CD4-positive, alpha-beta T cell (primary cell): Measurements from ENCODE around the gene EHD2. TPM values are rescaled to one million over a fixed set of nuclear protein-coding genes. Genes with fewer than 3 reads are reported as not detected.

ENCODE experiments used
- ATAC-seq: fragments of 200-7000 bp; cut with Tn5 transposase; one replicate; pipeline ENCODE4 v1.10.0; 2022; ENCODE audit warnings: mild to moderate bottlenecking; ENCODE audit not compliant: poor library complexity
- CTCF ChIA-PET: fragments of 350-600 bp; sonication (Branson Sonifier 250); formaldehyde crosslinking; loops from one replicate; lab custom pipeline; 2021; ENCODE audit warnings: antibody characterized with exemption, inconsistent platforms; lab: Charles Lee
- POLR2A ChIA-PET: fragments of 350-600 bp; sonication (Branson Sonifier 250); formaldehyde crosslinking; loops from one replicate; lab custom pipeline; 2021; ENCODE audit warnings: antibody characterized with exemption, inconsistent platforms; lab: Charles Lee
- DNase-seq, 14 experiments: peaks; one replicate each; pipeline ENCODE4 v3.0.0-alpha.2; 2013 to 2020; ENCODE audit warnings: mixed read lengths in 2 of 14
- H3K27ac ChIP-seq, 2 donors: one replicate each; pipeline versions ENCODE4 v1.5.1 to v1.7.0; 2013; ENCODE audit warnings: low read length in 2 of 2, low read depth in 1 of 2, mild to moderate bottlenecking in 1 of 2
- H3K27me3 ChIP-seq, 2 experiments: 1 replicate in 1 of 2; 2 replicates in 1 of 2; pipeline versions ENCODE4 v1.6.1 to v1.7.0; 2013; ENCODE audit warnings: low read length in 2 of 2, control low read depth in 1 of 2, mild to moderate bottlenecking in 1 of 2, moderate library complexity in 1 of 2; ENCODE audit not compliant: insufficient read depth in 2 of 2, control insufficient read depth in 1 of 2
- H3K36me3 ChIP-seq: one replicate; pipeline ENCODE4 v1.6.1; 2013; ENCODE audit warnings: low read length, control low read depth; ENCODE audit not compliant: insufficient read depth
- H3K4me1 ChIP-seq: one replicate; pipeline ENCODE4 v1.6.1; 2013; ENCODE audit warnings: low read length, control low read depth; ENCODE audit not compliant: insufficient read depth
- H3K4me3 ChIP-seq: one replicate; pipeline ENCODE4 v1.5.1; 2013; ENCODE audit warnings: mild to moderate bottlenecking, low read length, moderate library complexity
- H3K9me3 ChIP-seq, 2 experiments: 1 replicate in 1 of 2; 2 replicates in 1 of 2; pipeline versions ENCODE4 v1.6.1 to v1.7.0; 2013; ENCODE audit warnings: low read length in 2 of 2, mild to moderate bottlenecking in 2 of 2, control low read depth in 1 of 2, moderate library complexity in 1 of 2; ENCODE audit not compliant: control insufficient read depth in 1 of 2, insufficient read depth in 1 of 2
- H3K27ac Mint-ChIP-seq: one replicate; pipeline ENCODE4 v1.8.0; 2020; ENCODE audit warnings: mixed read lengths
- H3K27me3 Mint-ChIP-seq: one replicate; pipeline ENCODE4 v1.8.0; 2021; ENCODE audit warnings: mixed read lengths
- H3K36me3 Mint-ChIP-seq: one replicate; pipeline ENCODE4 v1.8.0; 2021; ENCODE audit warnings: low read depth, mixed read lengths
- H3K4me1 Mint-ChIP-seq: one replicate; pipeline ENCODE4 v1.8.0; 2021; ENCODE audit warnings: low read depth, mixed read lengths
- H3K4me3 Mint-ChIP-seq: one replicate; pipeline ENCODE4 v1.8.0; 2020; ENCODE audit warnings: mild to moderate bottlenecking, mixed read lengths
- H3K9me3 Mint-ChIP-seq: one replicate; pipeline ENCODE4 v1.8.0; 2020; ENCODE audit warnings: mixed read lengths
- intact Hi-C, 2 experiments: fragments of 100-400 bp; cut with DNase I in 1 of 2; cut with micrococcal nuclease in 1 of 2; formaldehyde crosslinking; loops; one replicate each; pipeline versions ENCODE4 v1.15.1 to v1.9.0; 2023 to 2025; cut with DNase I, micrococcal nuclease
- total RNA-seq, 174 experiments: library from RNA in 2 of 174; stranded (reverse) in 2 of 174; gene quantifications; one replicate each; pipeline ENCODE4 v1.2.3 and lab custom pipeline; 2021 to 2026
- TF ChIP-seq, protein P1 (sequence below): fragments of 200-600 bp; IDR thresholded peaks from one replicate; pipeline ENCODE4 v1.8.0; 2022; ENCODE audit warnings: antibody characterized with exemption, mild to moderate bottlenecking

EHD2 gene
- total RNA-seq, 2 experiments from 2014 or later = 0.16 TPM; not detected in 1

DNA sequence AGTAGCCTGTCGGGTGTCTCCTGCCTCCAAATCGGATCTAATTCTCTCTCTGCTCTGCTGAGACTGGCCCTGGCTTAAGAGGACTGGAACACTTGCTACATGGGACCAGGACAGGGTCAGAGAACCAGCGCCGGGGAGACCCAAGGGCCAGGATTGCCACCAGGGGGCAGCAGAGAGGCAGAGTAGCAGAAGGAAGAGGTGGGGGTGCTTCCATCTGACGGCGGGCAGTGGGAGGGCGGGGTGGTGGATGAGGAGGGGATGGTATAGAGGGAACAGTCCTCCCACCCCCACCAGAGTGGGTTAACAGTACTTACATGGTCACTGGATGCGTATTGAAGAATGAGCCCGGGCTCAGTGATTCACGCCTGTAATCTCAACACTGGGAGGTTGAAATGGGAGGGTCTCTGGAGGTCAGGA is 77.2 kb downstream of the EHD2 start:
- ATAC-seq (peak; percentile 71), DNase-seq (peak; percentile 72 to 93 (median 82))
- POLR2A ChIA-PET = no interaction called here
- H3K9me3 ChIP-seq = no peaks in the 10 kb centered on the region
- CTCF ChIA-PET = interaction anchor here (0.7 to 1.3 kb wide), 4 partner anchors 12 to 1270 kb away, joined by 3 to 4 read pairs (median 3); partner anchors contain the start of gene SELENOW
- H3K4me1 ChIP-seq = peaks cover 8% of the 10 kb centered on the region
- H3K27ac Mint-ChIP-seq = no peak overlapping the region
- H3K4me3 ChIP-seq = no peak overlapping the region
- intact Hi-C loops = loop anchor here in 1 of 2 experiments (1.0 kb wide), 1 partner anchor 77 kb away; the partner anchor contains the start of gene EHD2
- H3K36me3 Mint-ChIP-seq = peaks cover 6% of the 10 kb centered on the region
- no peaks in the 10 kb centered on the region for H3K27me3 ChIP-seq
- no peak overlapping the region for H3K27ac ChIP-seq
- no peaks in the 10 kb centered on the region for H3K27me3 Mint-ChIP-seq
- H3K4me3 Mint-ChIP-seq = no peak overlapping the region
- H3K4me1 Mint-ChIP-seq = peaks cover 4% of the 10 kb centered on the region
- TF ChIP-seq, protein P1, sequence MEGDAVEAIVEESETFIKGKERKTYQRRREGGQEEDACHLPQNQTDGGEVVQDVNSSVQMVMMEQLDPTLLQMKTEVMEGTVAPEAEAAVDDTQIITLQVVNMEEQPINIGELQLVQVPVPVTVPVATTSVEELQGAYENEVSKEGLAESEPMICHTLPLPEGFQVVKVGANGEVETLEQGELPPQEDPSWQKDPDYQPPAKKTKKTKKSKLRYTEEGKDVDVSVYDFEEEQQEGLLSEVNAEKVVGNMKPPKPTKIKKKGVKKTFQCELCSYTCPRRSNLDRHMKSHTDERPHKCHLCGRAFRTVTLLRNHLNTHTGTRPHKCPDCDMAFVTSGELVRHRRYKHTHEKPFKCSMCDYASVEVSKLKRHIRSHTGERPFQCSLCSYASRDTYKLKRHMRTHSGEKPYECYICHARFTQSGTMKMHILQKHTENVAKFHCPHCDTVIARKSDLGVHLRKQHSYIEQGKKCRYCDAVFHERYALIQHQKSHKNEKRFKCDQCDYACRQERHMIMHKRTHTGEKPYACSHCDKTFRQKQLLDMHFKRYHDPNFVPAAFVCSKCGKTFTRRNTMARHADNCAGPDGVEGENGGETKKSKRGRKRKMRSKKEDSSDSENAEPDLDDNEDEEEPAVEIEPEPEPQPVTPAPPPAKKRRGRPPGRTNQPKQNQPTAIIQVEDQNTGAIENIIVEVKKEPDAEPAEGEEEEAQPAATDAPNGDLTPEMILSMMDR = peak; percentile 94
- H3K36me3 ChIP-seq = peaks cover 1% of the 10 kb centered on the region
- no peaks in the 10 kb centered on the region for H3K9me3 Mint-ChIP-seq

DNA sequence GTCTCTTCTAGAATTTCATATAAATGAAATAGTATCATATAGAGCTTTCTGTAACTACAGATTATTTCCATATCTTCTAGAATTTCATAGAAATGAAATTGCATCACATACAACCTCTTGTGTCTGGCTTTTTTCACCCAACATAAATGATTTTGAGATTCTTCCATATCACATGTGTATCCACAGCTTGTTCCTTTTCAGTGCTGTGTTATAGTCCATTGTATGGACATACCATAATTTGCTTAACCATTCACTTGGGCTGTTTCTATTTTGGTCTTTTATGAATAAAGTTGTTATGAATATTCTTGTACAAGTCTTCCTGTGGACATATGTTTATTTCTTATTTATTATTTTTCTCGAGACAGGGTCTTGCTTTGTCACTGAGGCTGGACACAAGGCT is 79.4 kb downstream of the EHD2 start:
- Mint-ChIP-seq H3K27me3 (no peaks in the 10 kb centered on the region), H3K4me3 (no peak overlapping the region), H3K36me3 (peaks cover 4% of the 10 kb centered on the region), H3K27ac (no peak overlapping the region), H3K4me1 (peaks cover 4% of the 10 kb centered on the region), H3K9me3 (no peaks in the 10 kb centered on the region)
- intact Hi-C loops = no loop called here
- POLR2A ChIA-PET = no interaction called here
- TF ChIP-seq, protein P1 = no peak
- Histone ChIP-seq H3K4me1 (peaks cover 8% of the 10 kb centered on the region), H3K36me3 (no peaks in the 10 kb centered on the region), H3K27ac (no peak overlapping the region), H3K4me3 (no peak overlapping the region), H3K27me3 (no peaks in the 10 kb centered on the region), H3K9me3 (no peaks in the 10 kb centered on the region)
- CTCF ChIA-PET = interaction anchor here (0.6 kb wide), 1 partner anchor 1433 kb away, joined by 3 read pairs; no protein-coding TSS in a partner anchor
- no peak for ATAC-seq
- DNase-seq = no peak

Other genes starting within 250 kb of the EHD2 start
- gene SLC8A2, start 241.5 kb upstream of the EHD2 start, total RNA-seq = not detected
- gene KPTN, start 229.2 kb upstream of the EHD2 start, total RNA-seq = 1 to 10 TPM; 3.6 to 4.5 TPM
- gene NAPA, start 198.4 kb upstream of the EHD2 start, total RNA-seq = 100 to 1,000 TPM; 135 to 145 TPM
- gene ZNF541, start 140.3 kb upstream of the EHD2 start, total RNA-seq = under 1 TPM; 0.81 to 0.88 TPM
- 10 to 100 TPM; 21.2 to 22.0 TPM for gene BICRA, start 104.3 kb upstream of the EHD2 start, total RNA-seq
- 1,000 to 10,000 TPM; 1,074 to 1,154 TPM for gene NOP53, start 32.1 kb downstream of the EHD2 start, total RNA-seq
- 10 to 100 TPM; 71.6 TPM for gene SELENOW, start 65.3 kb downstream of the EHD2 start, total RNA-seq
- not detected for gene TPRX1, start 91.1 kb downstream of the EHD2 start, total RNA-seq
- not detected for gene CRX, start 108.5 kb downstream of the EHD2 start, total RNA-seq
- not detected for gene TPRX2, start 145.8 kb downstream of the EHD2 start, total RNA-seq
- not detected for gene SULT2A1, start 172.9 kb downstream of the EHD2 start, total RNA-seq